ENCODE data around the gene CLCNKA. TPM values are rescaled to one million over a fixed set of nuclear protein-coding genes. Genes with fewer than 3 reads are reported as not detected.
A peak's percentile ranks its signal among the peaks of the same experiment; 100 is the strongest.

CLCNKA gene
- total and polyA plus RNA-seq, 2 of the 8 experiments (the other 6 are each of a cell fraction or from before 2014, with no cell fraction given), result 0.95 to 2.0 TPM

DNA sequence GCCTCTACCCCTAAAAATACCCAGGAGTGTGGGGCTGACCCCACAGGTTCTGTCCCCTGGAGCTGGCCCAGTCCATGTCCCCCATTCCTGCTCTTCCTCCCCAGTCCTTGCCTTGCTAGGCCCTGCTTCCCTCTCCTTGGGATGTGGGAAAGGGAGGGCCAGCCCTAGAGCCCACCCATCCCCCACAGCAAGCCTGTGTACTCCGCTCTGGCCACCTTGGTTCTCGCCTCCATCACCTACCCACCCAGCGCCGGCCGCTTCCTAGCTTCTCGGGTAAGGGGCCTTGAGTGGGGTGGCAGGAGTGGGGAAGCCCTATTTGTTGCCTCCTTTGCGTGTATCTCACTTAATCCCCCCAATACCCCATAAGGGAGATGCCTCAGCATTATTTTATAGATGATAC is 28.5 kb downstream of the CLCNKA start:
- Histone ChIP-seq H3K14ac (ENCODE audit: insufficient read length) (no peak overlapping the region), H3K4me3 (ENCODE audit: extremely low read depth in 1 of 4, insufficient read depth in 2 of 4, low read depth in 3 of 4, low read length in 4 of 4) (no peak overlapping the region), H3K18ac (ENCODE audit: extremely low read depth, low read length) (no peak overlapping the region; the same call in 1 of the 2 replicates), H3K56ac (replicated peaks; ENCODE audit: insufficient read length, low read depth, low read length) (peak overlapping the region; percentile 59), H2BK120ac (replicated peaks; ENCODE audit: low read depth, low read length) (no peak overlapping the region), H4K5ac (ENCODE audit: insufficient read length, low read depth, low read length) (no peak overlapping the region), H3K79me2 (ENCODE audit: control insufficient read depth in 1 of 2, insufficient read depth in 2 of 2, low read length in 2 of 2) (no peaks in the 10 kb centered on the region), H2BK15ac (ENCODE audit: low read length) (peak overlapping the region; percentile 72; the same call in 1 of the 2 replicates), H3K9ac (replicated peaks in 1 of 4; ENCODE audit: extremely low read depth in 1 of 4, low read depth in 3 of 4, low read length in 3 of 4) (no peak overlapping the region; a peak in 1 of 7 replicates), H3K4ac (replicated peaks; ENCODE audit: insufficient read length, low read depth, low read length) (no peak overlapping the region), H3K23me2 (ENCODE audit: low read depth, low read length) (peaks cover 4% of the 10 kb centered on the region), H3K9me3 (ENCODE audit: insufficient read depth in 2 of 2, low read depth in 1 of 2, low read length in 1 of 2) (no peaks in the 10 kb centered on the region), H3K79me1 (ENCODE audit: low read depth, low read length) (no peaks in the 10 kb centered on the region), H4K8ac (ENCODE audit: extremely low read depth, insufficient read depth, low read length) (peak overlapping the region; percentile 79; the same call in 1 of the 2 replicates), H2AK5ac (ENCODE audit: low read depth, low read length) (0 out of 2 replicates have a peak overlapping the region, but pooled peaks have one; percentile 53), H3K27me3 (replicated peaks in 1 of 4; ENCODE audit: control insufficient read depth in 3 of 4, extremely low read depth in 1 of 4, insufficient read depth in 3 of 4, low read length in 3 of 4) (peaks cover 0 to 6% (median 0%) of the 10 kb centered on the region in 4 experiments; a peak in 1 of 7 replicates), H3K36me3 (ENCODE audit: control insufficient read depth in 2 of 4, insufficient read depth in 4 of 4, low read length in 3 of 4) (no peaks in the 10 kb centered on the region), H3K27ac (ENCODE audit: low read depth, low read length) (no peak overlapping the region), H4K91ac (replicated peaks; ENCODE audit: insufficient read length, low read length) (peak overlapping the region; percentile 65), H2BK5ac (ENCODE audit: low read depth, low read length) (no peak overlapping the region), H2AFZ (ENCODE audit: low read length) (no peak overlapping the region), H3K23ac (ENCODE audit: insufficient read length) (no peak overlapping the region), H2BK12ac (ENCODE audit: low read depth, low read length) (peak overlapping the region; percentile 50; the same call in 1 of the 2 replicates), H2BK20ac (ENCODE audit: low read length) (no peak overlapping the region), H3K4me1 (replicated peaks in 1 of 4; ENCODE audit: control insufficient read depth in 3 of 4, insufficient read depth in 4 of 4, low read length in 3 of 4) (peaks cover 0 to 22% (median 5%) of the 10 kb centered on the region in 4 experiments; a peak in 6 of 7 replicates), H4K20me1 (replicated peaks in 1 of 2; ENCODE audit: control insufficient read depth in 1 of 2, insufficient read depth in 2 of 2, low read length in 2 of 2) (no peaks in the 10 kb centered on the region), H3K4me2 (ENCODE audit: insufficient read depth in 1 of 2, low read depth in 2 of 2, low read length in 2 of 2) (peak overlapping the region; percentile 31 to 36; a peak in 3 of 4 replicates)
- no peak for TF ChIP-seq TAF7 (optimal IDR thresholded peaks at IDR 0.05; ENCODE audit: borderline replicate concordance, low read depth, low read length)
- no peak for TF ChIP-seq SRF (IDR thresholded peaks at IDR 0.05; ENCODE audit: low read depth, low read length)
- no peak for TF ChIP-seq RXRA (IDR thresholded peaks at IDR 0.05; ENCODE audit: insufficient read depth, low read depth, low read length)
- no peak for TF ChIP-seq CBX8 (IDR thresholded peaks at IDR 0.05; ENCODE audit: borderline replicate concordance, low read depth, low read length)
- no peak for TF ChIP-seq CTBP2 (IDR thresholded peaks at IDR 0.05; ENCODE audit: borderline replicate concordance, insufficient read depth, insufficient read length, low read length)
- TF ChIP-seq TCF12 (IDR thresholded peaks at IDR 0.05; ENCODE audit: low read depth, low read length), result no peak
- no peak for TF ChIP-seq RNF2 (IDR thresholded peaks at IDR 0.05; ENCODE audit: borderline replicate concordance, low read depth, low read length, missing control alignments, poor library complexity, severe bottlenecking)
- no peak for TF ChIP-seq TBP (IDR thresholded peaks at IDR 0.05; ENCODE audit: low read depth, low read length)
- TF ChIP-seq TEAD4 (IDR thresholded peaks at IDR 0.05; ENCODE audit: low read depth, low read length), result no peak
- no peak for TF ChIP-seq SP4 (IDR thresholded peaks at IDR 0.05; ENCODE audit: low read length)
- TF ChIP-seq CHD2 (IDR thresholded peaks at IDR 0.05; ENCODE audit: low read length), result no peak
- 93% methylated on average over 5 of the region's 7 CpGs; no CpG with 5 or more reads in 1 of the 2 experiments for WGBS, 2 experiments (ENCODE audit: extremely low coverage in 1 of 2, insufficient coverage in 1 of 2, insufficient read length in 1 of 2, insufficient replicate concordance in 2 of 2, low coverage in 1 of 2, low lambda C conversion rate in 2 of 2, missing lambda C conversion rate in 1 of 2)
- CTCF ChIA-PET (ENCODE audit: partially characterized antibody), result interaction anchor here (0.6 to 2.1 kb wide), 6 partner anchors 10 to 42 kb away, joined by 3 to 8 read pairs (median 4); no protein-coding TSS in a partner anchor
- DNase-seq (ENCODE audit: low read depth in 1 of 2, low spot score in 2 of 2) (no peak), FAIRE-seq (no peak)
- POLR2A ChIA-PET (ENCODE audit: partially characterized antibody), result interaction anchor here (1.4 kb wide), 1 partner anchor 9 kb away, joined by 7 read pairs; no protein-coding TSS in a partner anchor
